GM21576 (cell line): ENCODE data around the gene GPD1L.
"Not testable (repeated sequence)": the region's sequence is repeated elsewhere in the genome, so short reads cannot be mapped to it uniquely, and the experiment has no call there.

Source experiments
- ATAC-seq: cut with Tn5 transposase; IDR thresholded peaks from one replicate; pipeline ENCODE4 v1.9.1; 2021; ENCODE audit warnings: mild to moderate bottlenecking, moderate library complexity; ENCODE audit not compliant: unreplicated experiment

The GPD1L gene

GRCh38 chr3:32105291-32106131 lies 909 bp upstream of the GPD1L start:
- no peak for ATAC-seq

GRCh38 chr3:32106929-32107362 lies 526 bp downstream of the GPD1L start:
- ATAC-seq, result no peak

GRCh38 chr3:32108224-32108623 lies 1.8 kb downstream of the GPD1L start:
- not testable (repeated sequence) for ATAC-seq

GRCh38 chr3:32109256-32109655 lies 2.8 kb downstream of the GPD1L start:
- ATAC-seq, result no peak

- no peak for ATAC-seq
Observed at GRCh38 chr3:32110233-32110760, 3.9 kb downstream of the GPD1L start.

GRCh38 chr3:32111560-32111959 lies 5.1 kb downstream of the GPD1L start:
- ATAC-seq, result no peak

GRCh38 chr3:32113566-32113965 lies 7.1 kb downstream of the GPD1L start:
- no peak for ATAC-seq

GRCh38 chr3:32113981-32114545 lies 7.6 kb downstream of the GPD1L start:
- ATAC-seq, result no peak

GRCh38 chr3:32114546-32115386 lies 8.3 kb downstream of the GPD1L start:
- not testable (repeated sequence) for ATAC-seq

- ATAC-seq, result no peak
Observed at GRCh38 chr3:32117320-32117719, 10.9 kb downstream of the GPD1L start.

GRCh38 chr3:32118215-32118614 lies 11.8 kb downstream of the GPD1L start:
- ATAC-seq, result no peak

- ATAC-seq, result no peak
Observed at GRCh38 chr3:32120471-32120870, 14.1 kb downstream of the GPD1L start.

GRCh38 chr3:32121137-32121536 lies 14.7 kb downstream of the GPD1L start:
- no peak for ATAC-seq

GRCh38 chr3:32123620-32124019 lies 17.2 kb downstream of the GPD1L start:
- no peak for ATAC-seq

- no peak for ATAC-seq
Observed at GRCh38 chr3:32125012-32125411, 18.6 kb downstream of the GPD1L start.

- ATAC-seq, result no peak
Observed at GRCh38 chr3:32126305-32127015, 20.0 kb downstream of the GPD1L start.

GRCh38 chr3:32127219-32127826 lies 20.9 kb downstream of the GPD1L start:
- ATAC-seq, result no peak

- no peak for ATAC-seq
Observed at GRCh38 chr3:32128936-32129335, 22.5 kb downstream of the GPD1L start.

GRCh38 chr3:32129832-32130231 lies 23.4 kb downstream of the GPD1L start:
- no peak for ATAC-seq

- no peak for ATAC-seq
Observed at GRCh38 chr3:32132121-32132520, 25.7 kb downstream of the GPD1L start.
